Gastrocnemius medialis (tissue), 4 donors: Measurements from ENCODE around the gene COL25A1. TPM values are rescaled to one million over a fixed set of nuclear protein-coding genes. Genes with fewer than 3 reads are reported as not detected.

Source experiments
- ATAC-seq, 2 donors: fragments of 150-250 bp; one replicate each; pipeline ENCODE4 v1.9.1; 2016
- DNase-seq, 2 donors: peaks; one replicate each; pipeline ENCODE4 v3.0.0-alpha.2; 2019
- H3K27ac ChIP-seq, 4 donors: fragments of 200-600 bp; sonication (generic); 1 replicate in 1 of 4; 2 replicates in 3 of 4; pipeline ENCODE4 v1.5.1; 2016 to 2018; ENCODE audit warnings: mild to moderate bottlenecking in 2 of 4, moderate library complexity in 1 of 4
- H3K27me3 ChIP-seq, 3 donors: fragments of 200-600 bp; sonication (generic) in 2 of 3; 1 replicate in 1 of 3; 2 replicates in 2 of 3; pipeline versions ENCODE4 v1.5.1 to v1.6.0; 2016 to 2019; ENCODE audit warnings: mild to moderate bottlenecking in 1 of 3, moderate library complexity in 1 of 3
- H3K36me3 ChIP-seq, 2 donors: fragments of 200-600 bp; sonication (generic) in 1 of 2; one replicate each; pipeline ENCODE4 v1.5.1; 2017 to 2018
- H3K4me1 ChIP-seq, 2 donors: fragments of 200-600 bp; sonication (generic) in 1 of 2; one replicate each; pipeline ENCODE4 v1.5.1; 2016 to 2017; ENCODE audit warnings: mild to moderate bottlenecking in 2 of 2
- H3K4me3 ChIP-seq, 4 donors: fragments of 200-600 bp; sonication (generic) in 3 of 4; 1 replicate in 1 of 4; 2 replicates in 3 of 4; pipeline ENCODE4 v1.5.1; 2016 to 2019; ENCODE audit warnings: mild to moderate bottlenecking in 2 of 4
- H3K9me3 ChIP-seq, 3 donors: fragments of 200-600 bp; sonication (generic) in 2 of 3; 1 replicate in 1 of 3; 2 replicates in 2 of 3; pipeline ENCODE4 v1.5.1; 2016 to 2019
- POLR2A ChIP-seq, 2 donors: fragments of 450-650 bp; IDR thresholded peaks; one replicate each; pipeline ENCODE4 v1.6.1; 2017; ENCODE audit warnings: antibody characterized with exemption in 2 of 2, mild to moderate bottlenecking in 2 of 2, moderate library complexity in 2 of 2
- in situ Hi-C, 4 donors: fragments of 200-750 bp; cut with MboI; loops; one replicate each; pipeline versions ENCODE4 v1.15.0 to v1.8.0; 2017; ENCODE audit warnings: low sequenced_read_pairs in 4 of 4
- intact Hi-C: fragments of 100-400 bp; cut with DNase I; formaldehyde crosslinking; loops from one replicate; pipeline ENCODE4 v1.15.1; 2023; ENCODE audit warnings: low total_unique reads
- total RNA-seq, 4 donors: library from RNA; depleted of rRNA; stranded (reverse); fragments of >200 nt; gene quantifications; one replicate each; pipeline versions ENCODE4 v1.1.0 to v1.2.3, GENCODE V29; 2016
- TF ChIP-seq, protein P1 (sequence below), 5 experiments: fragments of 450-650 bp in 3 of 5; fragments of 200-600 bp in 2 of 5; sonication (generic) in 2 of 5; IDR thresholded peaks in 4 of 5; conservative IDR thresholded peaks in 1 of 5; 1 replicate in 4 of 5; 2 replicates in 1 of 5; pipeline ENCODE4 v1.5.1; 2016 to 2019; ENCODE audit warnings: antibody characterized with exemption in 5 of 5, mild to moderate bottlenecking in 3 of 5, moderate library complexity in 3 of 5

Gene COL25A1
- total RNA-seq, 4 donors from 2014 or later = 0.27 to 2.0 (median 0.85) TPM; not detected in 1

DNA sequence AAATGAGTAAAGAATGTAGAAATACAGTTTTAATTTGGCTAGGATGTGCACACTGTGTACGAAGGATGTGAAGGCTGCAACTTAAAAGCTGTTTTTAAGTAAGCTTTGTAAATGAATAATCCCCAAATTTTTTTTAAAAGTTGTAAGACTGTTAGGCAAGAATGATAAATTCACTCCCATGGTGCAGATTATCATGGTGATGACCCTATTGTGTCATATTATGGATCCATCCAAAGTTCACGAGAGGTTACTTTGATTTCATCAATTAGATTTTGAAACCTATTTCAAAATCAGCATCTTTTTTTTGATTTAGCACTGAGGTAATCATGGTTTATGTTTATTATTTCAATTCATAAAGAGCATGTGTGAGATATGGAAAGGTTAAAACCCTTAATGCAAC is 476.7 kb downstream of the COL25A1 start:
- no peaks in the 10 kb centered on the region for H3K36me3 ChIP-seq
- no peak overlapping the region for H3K27ac ChIP-seq
- in situ Hi-C loops = loop anchor here in 3 of 4 donors (25.0 kb wide), 2 partner anchors 487 to 562 kb away; partner anchors contain the start of gene COL25A1 (in 1 of the 3)
- no peaks in the 10 kb centered on the region for H3K9me3 ChIP-seq
- TF ChIP-seq POLR2A (IDR thresholded peaks at IDR 0.05) = no peak
- TF ChIP-seq, protein P1, sequence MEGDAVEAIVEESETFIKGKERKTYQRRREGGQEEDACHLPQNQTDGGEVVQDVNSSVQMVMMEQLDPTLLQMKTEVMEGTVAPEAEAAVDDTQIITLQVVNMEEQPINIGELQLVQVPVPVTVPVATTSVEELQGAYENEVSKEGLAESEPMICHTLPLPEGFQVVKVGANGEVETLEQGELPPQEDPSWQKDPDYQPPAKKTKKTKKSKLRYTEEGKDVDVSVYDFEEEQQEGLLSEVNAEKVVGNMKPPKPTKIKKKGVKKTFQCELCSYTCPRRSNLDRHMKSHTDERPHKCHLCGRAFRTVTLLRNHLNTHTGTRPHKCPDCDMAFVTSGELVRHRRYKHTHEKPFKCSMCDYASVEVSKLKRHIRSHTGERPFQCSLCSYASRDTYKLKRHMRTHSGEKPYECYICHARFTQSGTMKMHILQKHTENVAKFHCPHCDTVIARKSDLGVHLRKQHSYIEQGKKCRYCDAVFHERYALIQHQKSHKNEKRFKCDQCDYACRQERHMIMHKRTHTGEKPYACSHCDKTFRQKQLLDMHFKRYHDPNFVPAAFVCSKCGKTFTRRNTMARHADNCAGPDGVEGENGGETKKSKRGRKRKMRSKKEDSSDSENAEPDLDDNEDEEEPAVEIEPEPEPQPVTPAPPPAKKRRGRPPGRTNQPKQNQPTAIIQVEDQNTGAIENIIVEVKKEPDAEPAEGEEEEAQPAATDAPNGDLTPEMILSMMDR (IDR thresholded peaks at IDR 0.05 in 4 of 5, conservative IDR thresholded peaks at IDR 0.05 in 1 of 5) = no peak
- intact Hi-C loops = no loop called here
- ATAC-seq (no peak), DNase-seq (no peak)
- H3K27me3 ChIP-seq = no peaks in the 10 kb centered on the region
- H3K4me3 ChIP-seq = no peak overlapping the region
- H3K4me1 ChIP-seq = peaks cover under 1 to 8% of the 10 kb centered on the region in 2 donors

DNA sequence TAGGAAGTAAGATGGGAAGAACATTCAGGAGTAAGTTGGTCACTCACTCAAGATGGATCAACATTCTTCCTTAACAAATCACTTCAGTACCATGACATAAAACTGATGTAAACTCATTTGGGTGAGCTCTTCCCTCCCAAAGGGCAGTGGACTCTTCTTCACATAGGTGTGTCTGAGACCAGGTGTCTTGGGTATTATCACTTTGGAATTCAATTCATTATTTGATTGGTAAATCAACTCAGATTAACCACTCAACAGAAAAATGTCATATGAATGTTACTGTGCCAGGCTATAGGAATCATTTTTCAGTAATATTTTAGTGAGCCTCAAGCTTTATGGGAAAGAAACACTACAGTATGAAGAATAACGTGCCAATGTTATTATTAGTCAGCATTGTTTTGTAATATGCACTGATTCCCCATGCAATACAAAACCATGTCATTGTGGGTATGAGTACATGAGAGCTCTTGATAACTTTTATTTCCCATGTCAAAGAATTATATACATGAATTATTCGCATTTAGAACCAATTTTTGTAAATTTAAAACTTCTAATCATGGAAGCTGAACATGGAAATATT is 481.0 kb downstream of the COL25A1 start:
- in situ Hi-C loops = no loop called here
- H3K27me3 ChIP-seq = no peaks in the 10 kb centered on the region
- TF ChIP-seq, protein P1 (IDR thresholded peaks at IDR 0.05 in 4 of 5, conservative IDR thresholded peaks at IDR 0.05 in 1 of 5) = no peak
- no peak for TF ChIP-seq POLR2A (IDR thresholded peaks at IDR 0.05)
- intact Hi-C loops = no loop called here
- no peak for DNase-seq
- no peak overlapping the region for H3K27ac ChIP-seq
- no peaks in the 10 kb centered on the region for H3K9me3 ChIP-seq
- H3K4me3 ChIP-seq = no peak overlapping the region
- H3K4me1 ChIP-seq = no peaks in the 10 kb centered on the region
- ATAC-seq = no peak
- no peaks in the 10 kb centered on the region for H3K36me3 ChIP-seq

DNA sequence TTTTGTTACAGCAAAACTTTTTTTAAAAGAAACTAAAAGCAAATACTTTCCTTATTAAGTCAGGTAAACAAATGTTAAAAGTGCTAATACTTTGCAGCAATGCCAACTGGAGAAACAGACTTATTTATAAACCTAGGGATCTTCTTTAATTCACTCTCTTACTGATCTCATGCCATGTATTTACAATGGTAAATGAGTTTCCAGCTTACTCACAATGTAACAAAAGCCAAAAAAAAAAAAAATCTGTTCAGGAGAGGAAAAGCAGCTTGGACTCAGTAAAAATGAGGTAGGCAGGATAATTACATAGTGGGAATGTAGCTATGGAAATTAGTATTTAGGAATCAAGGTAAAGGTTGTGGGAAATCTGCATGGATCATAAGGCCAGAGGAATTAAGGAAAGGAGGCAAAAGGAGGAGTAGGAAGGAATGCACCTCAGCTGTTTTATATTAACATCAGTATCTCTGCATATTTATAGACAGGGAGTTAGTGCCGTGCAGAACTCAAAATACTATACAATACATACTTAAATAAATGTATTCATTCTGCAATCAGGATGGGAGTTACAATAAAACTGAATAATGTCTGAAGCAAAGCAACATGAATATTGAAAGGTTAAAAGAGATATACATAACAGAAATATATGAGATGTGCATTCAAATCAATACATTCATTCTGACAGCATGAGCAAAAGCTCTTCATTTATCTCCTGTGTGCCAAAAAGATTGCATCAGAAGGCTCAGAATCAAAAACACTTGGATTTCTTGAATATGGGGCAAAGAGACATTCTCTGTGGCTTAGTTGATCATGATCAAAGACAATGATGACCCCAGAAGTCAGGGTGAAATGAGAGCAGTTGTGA is 481.7 kb downstream of the COL25A1 start:
- Histone ChIP-seq H3K9me3 (no peaks in the 10 kb centered on the region), H3K27ac (no peak overlapping the region), H3K36me3 (no peaks in the 10 kb centered on the region), H3K4me1 (no peaks in the 10 kb centered on the region), H3K27me3 (no peaks in the 10 kb centered on the region), H3K4me3 (no peak overlapping the region)
- intact Hi-C loops = no loop called here
- DNase-seq (no peak), ATAC-seq (no peak)
- in situ Hi-C loops = no loop called here
- TF ChIP-seq, protein P1 (IDR thresholded peaks at IDR 0.05 in 4 of 5, conservative IDR thresholded peaks at IDR 0.05 in 1 of 5) = no peak
- no peak for TF ChIP-seq POLR2A (IDR thresholded peaks at IDR 0.05)

DNA sequence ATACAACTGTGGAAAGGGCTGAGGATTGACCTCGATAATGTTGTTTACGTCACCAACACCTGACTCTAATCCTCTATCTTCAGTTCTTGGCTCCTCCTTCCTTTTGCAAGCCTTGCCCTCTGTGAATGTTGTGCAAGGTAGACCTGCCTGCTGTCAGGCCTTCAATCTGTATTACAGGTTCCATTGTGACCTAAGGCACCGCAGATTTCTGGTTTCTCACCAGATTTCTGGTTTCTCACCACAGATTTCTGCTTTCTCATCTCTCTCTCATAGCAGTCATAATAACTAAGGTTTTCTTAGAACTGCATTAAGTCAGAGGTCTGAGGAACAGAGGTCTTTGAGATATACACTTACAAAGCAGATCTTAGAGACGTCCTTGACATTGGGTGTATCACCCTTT is 488.1 kb downstream of the COL25A1 start:
- no peaks in the 10 kb centered on the region for H3K4me1 ChIP-seq
- H3K36me3 ChIP-seq = no peaks in the 10 kb centered on the region
- intact Hi-C loops = no loop called here
- no peak overlapping the region for H3K27ac ChIP-seq
- no peaks in the 10 kb centered on the region for H3K27me3 ChIP-seq
- no peaks in the 10 kb centered on the region for H3K9me3 ChIP-seq
- ATAC-seq = no peak
- in situ Hi-C loops = no loop called here
- no peak for TF ChIP-seq POLR2A (IDR thresholded peaks at IDR 0.05)
- TF ChIP-seq, protein P1 (IDR thresholded peaks at IDR 0.05 in 4 of 5, conservative IDR thresholded peaks at IDR 0.05 in 1 of 5) = no peak
- no peak overlapping the region for H3K4me3 ChIP-seq
- DNase-seq = no peak
